OCI-LY1 (cell line): Measurements from ENCODE around the gene MIF.
"Not testable (repeated sequence)": the region's sequence is repeated elsewhere in the genome, so short reads cannot be mapped to it uniquely, and the experiment has no call there.

Experiments used
- H2AFZ ChIP-seq: fragments of 200-600 bp; sonication (generic), shearing (Covaris generic); 2 replicates; pipeline ENCODE4 v1.6.0; 2014; ENCODE audit warnings: antibody characterized with exemption, mild to moderate bottlenecking, low read length
- H3F3A ChIP-seq: fragments of 200-600 bp; sonication (generic), shearing (Covaris generic); 2 replicates; pipeline ENCODE4 v1.6.0; 2014; ENCODE audit warnings: mild to moderate bottlenecking, antibody characterized with exemption, low read length, moderate library complexity; ENCODE audit not compliant: insufficient read depth
- H3K27ac ChIP-seq: fragments of 200-600 bp; sonication (generic); 2 replicates; pipeline ENCODE4 v1.5.1; 2014; ENCODE audit warnings: low read length, mixed run types, mild to moderate bottlenecking, low read depth; ENCODE audit not compliant: poor library complexity, severe bottlenecking
- H3K27me3 ChIP-seq: fragments of 200-600 bp; sonication (generic); 2 replicates; pipeline ENCODE4 v1.6.0; 2014; ENCODE audit warnings: antibody characterized with exemption, mild to moderate bottlenecking, low read length, moderate library complexity; ENCODE audit not compliant: insufficient read depth
- H3K36me3 ChIP-seq: fragments of 200-600 bp; sonication (generic); 2 replicates; pipeline ENCODE4 v1.6.1; 2014; ENCODE audit warnings: mild to moderate bottlenecking, antibody characterized with exemption, low read length, moderate library complexity, mixed read lengths; ENCODE audit not compliant: insufficient read depth
- H3K4me1 ChIP-seq: fragments of 200-600 bp; sonication (generic); 2 replicates; pipeline ENCODE4 v1.5.1; 2014; ENCODE audit warnings: mild to moderate bottlenecking, low read length, moderate library complexity; ENCODE audit not compliant: insufficient read depth, severe bottlenecking
- H3K4me2 ChIP-seq: fragments of 200-600 bp; sonication (generic), shearing (Covaris generic); 2 replicates; pipeline ENCODE4 v1.6.1; 2014; ENCODE audit warnings: low read length
- H3K4me3 ChIP-seq: fragments of 200-600 bp; sonication (generic); 2 replicates; pipeline ENCODE4 v1.5.1; 2014; ENCODE audit warnings: low read length, low read depth, mild to moderate bottlenecking, mixed read lengths; ENCODE audit not compliant: poor library complexity, severe bottlenecking
- H3K79me2 ChIP-seq: fragments of 200-600 bp; shearing (Covaris generic); 2 replicates; pipeline ENCODE4 v1.6.1; 2016; ENCODE audit warnings: mixed run types, low read length, mixed read lengths; ENCODE audit not compliant: insufficient read depth
- H3K9ac ChIP-seq: fragments of 200-600 bp; sonication (generic), shearing (Covaris generic); 2 replicates; pipeline ENCODE4 v1.6.1; 2014; ENCODE audit warnings: mild to moderate bottlenecking, low read length, mixed read lengths
- H3K9me2 ChIP-seq: fragments of 200-600 bp; sonication (generic), shearing (Covaris generic); 2 replicates; pipeline ENCODE4 v1.6.1; 2014; ENCODE audit warnings: low read depth, mild to moderate bottlenecking, low read length, mixed read lengths
- H3K9me3 ChIP-seq: fragments of 200-600 bp; shearing (Covaris generic); 2 replicates; pipeline ENCODE4 v1.6.1; 2014; ENCODE audit warnings: low read length, mixed read lengths
- H4K20me1 ChIP-seq: fragments of 200-600 bp; sonication (generic), shearing (Covaris generic); 2 replicates; pipeline ENCODE4 v1.6.0; 2016; ENCODE audit warnings: mild to moderate bottlenecking, low read length; ENCODE audit not compliant: insufficient read depth
- EZH2 ChIP-seq: fragments of 200-600 bp; sonication (generic), shearing (Covaris generic); IDR thresholded peaks from 2 replicates; pipeline ENCODE4 v1.8.0; 2017; ENCODE audit warnings: borderline replicate concordance, mixed run types, mild to moderate bottlenecking, antibody characterized with exemption, low read length, moderate library complexity, mixed read lengths
- TF ChIP-seq, protein P1 (sequence below): fragments of 200-600 bp; sonication (generic), shearing (Covaris generic); IDR thresholded peaks from 2 replicates; pipeline ENCODE4 v1.5.1; 2017; ENCODE audit warnings: mild to moderate bottlenecking, antibody characterized with exemption, low read length, moderate library complexity, mixed read lengths

The MIF gene

DNA sequence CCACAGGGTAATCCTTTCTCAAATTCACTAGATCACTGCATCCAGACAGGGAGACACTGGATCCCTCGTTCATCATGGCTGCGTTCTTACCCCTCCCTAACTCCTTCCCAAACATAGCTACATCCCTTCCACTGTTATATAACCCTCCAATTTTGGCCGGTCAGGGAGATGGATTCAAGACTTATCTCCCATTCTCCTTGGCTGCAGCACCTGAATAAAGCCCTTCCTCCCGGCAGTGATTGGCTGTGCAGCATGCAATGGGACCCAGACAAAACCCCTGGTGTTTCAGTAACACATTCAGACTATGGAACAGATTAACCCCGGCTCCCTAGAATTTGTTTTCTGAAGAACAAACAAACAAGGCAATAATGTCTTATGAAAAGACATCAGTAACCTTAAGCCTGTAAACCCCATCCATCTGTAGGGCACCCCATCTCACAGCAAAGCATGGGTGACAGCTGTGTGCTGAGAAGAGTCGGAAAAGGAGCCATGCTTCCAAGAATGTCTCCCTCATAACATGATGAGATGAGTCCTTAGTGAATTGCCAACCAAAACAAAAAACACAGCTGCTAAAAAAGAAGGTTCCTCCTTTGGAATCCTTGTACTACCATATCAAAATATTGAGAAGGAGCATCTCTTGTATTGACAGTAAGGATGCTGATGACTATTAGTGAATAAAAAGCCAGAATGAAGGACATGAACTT, 5.0 kb downstream of the MIF start:
- Histone ChIP-seq H3K4me1 (peaks cover 12% of the 10 kb centered on the region), H3K9ac (no peak overlapping the region), H3K27me3 (no peaks in the 10 kb centered on the region), H2AFZ (no peak overlapping the region), H3K4me3 (no peak overlapping the region), H3F3A (no peaks in the 10 kb centered on the region), H3K27ac (no peak overlapping the region), H3K9me3 (no peaks in the 10 kb centered on the region), H3K36me3 (peaks cover 59% of the 10 kb centered on the region), H4K20me1 (no peaks in the 10 kb centered on the region), H3K9me2 (no peaks in the 10 kb centered on the region), H3K4me2 (no peak overlapping the region), H3K79me2 (no peaks in the 10 kb centered on the region; the same call in 1 of the 2 replicates)
- TF ChIP-seq, protein P1, sequence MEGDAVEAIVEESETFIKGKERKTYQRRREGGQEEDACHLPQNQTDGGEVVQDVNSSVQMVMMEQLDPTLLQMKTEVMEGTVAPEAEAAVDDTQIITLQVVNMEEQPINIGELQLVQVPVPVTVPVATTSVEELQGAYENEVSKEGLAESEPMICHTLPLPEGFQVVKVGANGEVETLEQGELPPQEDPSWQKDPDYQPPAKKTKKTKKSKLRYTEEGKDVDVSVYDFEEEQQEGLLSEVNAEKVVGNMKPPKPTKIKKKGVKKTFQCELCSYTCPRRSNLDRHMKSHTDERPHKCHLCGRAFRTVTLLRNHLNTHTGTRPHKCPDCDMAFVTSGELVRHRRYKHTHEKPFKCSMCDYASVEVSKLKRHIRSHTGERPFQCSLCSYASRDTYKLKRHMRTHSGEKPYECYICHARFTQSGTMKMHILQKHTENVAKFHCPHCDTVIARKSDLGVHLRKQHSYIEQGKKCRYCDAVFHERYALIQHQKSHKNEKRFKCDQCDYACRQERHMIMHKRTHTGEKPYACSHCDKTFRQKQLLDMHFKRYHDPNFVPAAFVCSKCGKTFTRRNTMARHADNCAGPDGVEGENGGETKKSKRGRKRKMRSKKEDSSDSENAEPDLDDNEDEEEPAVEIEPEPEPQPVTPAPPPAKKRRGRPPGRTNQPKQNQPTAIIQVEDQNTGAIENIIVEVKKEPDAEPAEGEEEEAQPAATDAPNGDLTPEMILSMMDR: no peak

DNA sequence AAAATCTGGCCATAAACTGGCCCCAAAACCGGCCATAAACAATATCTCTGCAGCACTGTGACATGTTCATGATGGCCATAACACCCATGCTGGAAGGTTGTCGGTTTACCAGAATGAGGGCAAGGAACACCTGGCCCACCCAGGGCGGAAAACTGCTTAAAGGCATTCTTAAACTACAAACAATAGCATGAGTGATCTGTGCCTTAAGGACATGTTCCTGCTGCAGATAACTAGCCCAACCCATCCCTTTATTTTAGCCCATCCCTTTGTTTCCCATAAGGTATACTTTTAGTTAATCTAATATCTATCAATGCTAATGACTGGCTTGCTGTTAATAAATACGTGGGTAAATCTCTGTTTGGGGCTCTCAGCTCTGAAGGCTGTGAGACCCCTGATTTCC, 6.0 kb downstream of the MIF start:
- not testable (repeated sequence) for H3K4me3 ChIP-seq, H3K27me3 ChIP-seq, H2AFZ ChIP-seq, H3K9me2 ChIP-seq, H3K9me3 ChIP-seq, H3F3A ChIP-seq, H3K4me2 ChIP-seq, H3K27ac ChIP-seq, H3K9ac ChIP-seq, H3K79me2 ChIP-seq, H4K20me1 ChIP-seq
- Histone ChIP-seq H3K4me1 (peaks cover 12% of the 10 kb centered on the region), H3K36me3 (peaks cover 55% of the 10 kb centered on the region)

DNA sequence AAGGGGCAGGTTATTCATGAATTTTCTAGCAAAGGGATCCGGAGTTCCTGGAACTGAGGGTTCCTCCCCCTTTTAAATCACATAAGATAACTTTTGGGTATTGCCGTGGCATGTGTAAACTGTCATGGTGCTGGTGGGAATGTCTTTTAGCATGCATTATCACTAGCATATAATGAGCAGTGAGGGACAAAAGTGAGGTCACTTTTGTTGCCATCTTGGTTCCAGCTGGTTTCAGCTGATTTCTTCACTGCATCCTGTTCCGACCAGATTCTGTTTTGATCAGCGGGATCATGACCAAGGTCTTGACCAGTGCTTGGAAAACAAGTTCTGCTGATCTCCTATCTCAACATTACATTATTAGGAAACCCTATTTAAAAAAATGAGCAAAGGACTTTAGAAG, 7.4 kb downstream of the MIF start:
- Histone ChIP-seq H3K4me1 (peaks cover under 1% of the 10 kb centered on the region), H3K4me2 (no peak overlapping the region), H3F3A (no peaks in the 10 kb centered on the region), H3K9ac (no peak overlapping the region), H3K9me2 (no peaks in the 10 kb centered on the region), H2AFZ (no peak overlapping the region), H3K36me3 (peaks cover 42% of the 10 kb centered on the region), H3K27me3 (no peaks in the 10 kb centered on the region), H3K79me2 (no peaks in the 10 kb centered on the region), H3K9me3 (no peaks in the 10 kb centered on the region), H3K4me3 (no peak overlapping the region), H3K27ac (no peak overlapping the region), H4K20me1 (no peaks in the 10 kb centered on the region)
- TF ChIP-seq, protein P1: no peak
- TF ChIP-seq EZH2: no peak

DNA sequence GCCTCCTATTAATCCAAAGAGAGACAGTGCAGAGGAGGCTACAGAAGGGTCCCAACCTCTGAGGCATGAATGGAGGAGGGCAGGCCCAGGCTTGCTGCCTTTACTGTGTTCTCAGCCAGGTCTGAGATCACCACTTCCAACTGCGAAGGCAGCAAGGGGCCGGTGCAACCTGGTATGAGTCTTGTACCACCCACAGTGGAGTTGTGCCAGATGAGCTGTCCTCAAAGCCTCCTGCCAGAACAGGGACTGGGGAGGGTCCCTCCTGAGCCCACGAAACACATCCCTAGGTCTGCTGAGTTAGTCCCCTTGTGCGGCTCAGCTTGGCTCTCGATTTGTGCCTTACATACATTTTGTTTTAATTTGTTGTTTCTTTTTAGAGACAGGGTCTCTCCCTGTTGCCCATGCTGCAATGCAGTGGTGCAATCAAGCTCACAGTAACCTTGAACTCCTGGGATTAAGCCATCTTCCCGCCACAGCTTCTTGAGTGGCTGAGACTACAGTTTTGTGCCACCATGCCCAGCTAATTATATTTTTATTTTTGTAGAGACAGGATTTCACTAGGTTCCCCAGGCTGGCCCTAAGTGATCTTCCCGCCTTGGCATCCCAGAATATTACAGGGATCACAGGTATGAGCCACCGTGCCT, 9.3 kb downstream of the MIF start:
- no peaks in the 10 kb centered on the region for H4K20me1 ChIP-seq
- no peaks in the 10 kb centered on the region for H3K27me3 ChIP-seq
- no peaks in the 10 kb centered on the region for H3K4me1 ChIP-seq
- TF ChIP-seq, protein P1: no peak
- no peak for TF ChIP-seq EZH2
- peaks cover 24% of the 10 kb centered on the region for H3K36me3 ChIP-seq
- no peak overlapping the region for H3K4me3 ChIP-seq
- H3K4me2 ChIP-seq: no peak overlapping the region
- H2AFZ ChIP-seq: no peak overlapping the region
- H3K27ac ChIP-seq: no peak overlapping the region
- H3K9me2 ChIP-seq: no peaks in the 10 kb centered on the region
- no peaks in the 10 kb centered on the region for H3K9me3 ChIP-seq
- H3K9ac ChIP-seq: no peak overlapping the region
- no peaks in the 10 kb centered on the region for H3K79me2 ChIP-seq
- H3F3A ChIP-seq: no peaks in the 10 kb centered on the region
